H1 (cell line): ENCODE data around the gene TRAF3. TPM values are rescaled to one million over a fixed set of nuclear protein-coding genes. Genes with fewer than 3 reads are reported as not detected.

ENCODE experiments used
- CTCF ChIA-PET: fragments of 300-600 bp; sonication (Branson Sonifier 250); formaldehyde crosslinking; loops from one replicate; lab custom pipeline; 2021; ENCODE audit not compliant: partially characterized antibody; lab: Charles Lee
- POLR2A ChIA-PET: fragments of 300-600 bp; sonication (Branson Sonifier 250); formaldehyde crosslinking; loops from one replicate; lab custom pipeline; 2021; ENCODE audit warnings: inconsistent platforms; ENCODE audit not compliant: partially characterized antibody; lab: Charles Lee
- DNase-seq, 2 experiments: peaks; one replicate each; pipeline versions ENCODE4 v3.0.0 to v3.0.0-alpha.2; 2010 to 2022; ENCODE audit warnings: low spot score in 2 of 2, low read depth in 1 of 2, mixed read lengths in 1 of 2
- FAIRE-seq: peaks from 2 replicates; lab custom pipeline; 2011; peaks lifted over from hg19 to GRCh38; lab: Jason Lieb, UNC
- H2AFZ ChIP-seq: 2 replicates; pipeline ENCODE4 v1.8.1; 2012; ENCODE audit warnings: low read length, inconsistent platforms
- H2AK5ac ChIP-seq: 2 replicates; pipeline ENCODE4 v1.6.1; 2013; ENCODE audit warnings: low read depth, low read length
- H2BK120ac ChIP-seq: replicated peaks from 2 replicates; pipeline ENCODE3; 2013; ENCODE audit warnings: low read depth, low read length, inconsistent platforms
- H2BK12ac ChIP-seq: 2 replicates; pipeline ENCODE4 v1.6.1; 2013; ENCODE audit warnings: low read depth, low read length
- H2BK15ac ChIP-seq: 2 replicates; pipeline ENCODE4 v1.6.1; 2013; ENCODE audit warnings: low read length
- H2BK20ac ChIP-seq: 2 replicates; pipeline ENCODE4 v1.6.1; 2013; ENCODE audit warnings: low read length
- H2BK5ac ChIP-seq: 2 replicates; pipeline ENCODE4 v1.6.1; 2013; ENCODE audit warnings: low read depth, low read length
- H3K14ac ChIP-seq: 2 replicates; pipeline ENCODE4 v1.6.1; 2013; ENCODE audit warnings: inconsistent platforms; ENCODE audit not compliant: insufficient read length
- H3K18ac ChIP-seq: 2 replicates; pipeline ENCODE4 v1.6.1; 2013; ENCODE audit warnings: low read length; ENCODE audit errors: extremely low read depth
- H3K23ac ChIP-seq: 2 replicates; pipeline ENCODE4 v1.6.1; 2013; ENCODE audit warnings: inconsistent platforms; ENCODE audit not compliant: insufficient read length
- H3K23me2 ChIP-seq: 2 replicates; pipeline ENCODE4 v1.6.1; 2013; ENCODE audit warnings: low read depth, low read length
- H3K27ac ChIP-seq: 2 replicates; pipeline ENCODE4 v1.6.1; 2011; ENCODE audit warnings: low read depth, low read length, inconsistent platforms
- H3K27me3 ChIP-seq, 4 experiments: replicated peaks in 1 of 4; 1 replicate in 1 of 4; 2 replicates in 3 of 4; pipeline versions ENCODE4 v1.6.1 to v1.8.1; 2011 to 2013; ENCODE audit warnings: low read length in 3 of 4, mild to moderate bottlenecking in 3 of 4, inconsistent platforms in 2 of 4, mixed read lengths in 2 of 4, moderate library complexity in 1 of 4; ENCODE audit not compliant: control insufficient read depth in 3 of 4, insufficient read depth in 3 of 4; ENCODE audit errors: extremely low read depth in 1 of 4
- H3K36me3 ChIP-seq, 4 experiments: 2 replicates each; pipeline versions ENCODE4 v1.6.1 to v1.8.1; 2011 to 2013; ENCODE audit warnings: mild to moderate bottlenecking in 4 of 4, low read length in 3 of 4, moderate library complexity in 2 of 4, control low read depth in 1 of 4, inconsistent platforms in 1 of 4; ENCODE audit not compliant: insufficient read depth in 4 of 4, control insufficient read depth in 2 of 4
- H3K4ac ChIP-seq: replicated peaks from 2 replicates; pipeline ENCODE3; 2013; ENCODE audit warnings: low read length, low read depth, mixed read lengths, inconsistent platforms; ENCODE audit not compliant: insufficient read length
- H3K4me1 ChIP-seq, 4 experiments: replicated peaks in 1 of 4; 1 replicate in 1 of 4; 2 replicates in 3 of 4; pipeline versions ENCODE4 v1.6.1 to v1.8.1; 2011 to 2013; ENCODE audit warnings: low read length in 3 of 4, inconsistent platforms in 2 of 4, mixed read lengths in 1 of 4; ENCODE audit not compliant: insufficient read depth in 4 of 4, control insufficient read depth in 3 of 4
- H3K4me2 ChIP-seq, 2 experiments: 2 replicates each; pipeline versions ENCODE4 v1.6.1 to v1.8.1; 2011 to 2013; ENCODE audit warnings: low read depth in 2 of 2, low read length in 2 of 2, control low read depth in 1 of 2, inconsistent platforms in 1 of 2, mild to moderate bottlenecking in 1 of 2; ENCODE audit not compliant: insufficient read depth in 1 of 2
- H3K4me3 ChIP-seq, 4 experiments: fragments of 200-600, 300-600 bp in 1 of 4; sonication (generic), shearing (Covaris generic), sonication (Bioruptor Twin) in 1 of 4; 2 replicates each; pipeline versions ENCODE4 v1.5.1 to v1.8.1; 2011 to 2016; ENCODE audit warnings: low read length in 4 of 4, low read depth in 3 of 4, control low read depth in 2 of 4, inconsistent platforms in 2 of 4, mild to moderate bottlenecking in 2 of 4, mixed read lengths in 1 of 4, moderate library complexity in 1 of 4; ENCODE audit not compliant: insufficient read depth in 2 of 4; ENCODE audit errors: extremely low read depth in 1 of 4
- H3K56ac ChIP-seq: replicated peaks from 2 replicates; pipeline ENCODE3; 2013; ENCODE audit warnings: low read depth, mild to moderate bottlenecking, mixed read lengths, low read length, inconsistent platforms; ENCODE audit not compliant: insufficient read length
- H3K79me1 ChIP-seq: 2 replicates; pipeline ENCODE4 v1.6.1; 2013; ENCODE audit warnings: low read depth, low read length, control low read depth
- H3K79me2 ChIP-seq, 2 experiments: 2 replicates each; pipeline versions ENCODE4 v1.6.1 to v1.8.1; 2012 to 2013; ENCODE audit warnings: low read length in 2 of 2, mild to moderate bottlenecking in 2 of 2, inconsistent platforms in 1 of 2; ENCODE audit not compliant: insufficient read depth in 2 of 2, control insufficient read depth in 1 of 2
- H3K9ac ChIP-seq, 4 experiments: replicated peaks in 1 of 4; 1 replicate in 1 of 4; 2 replicates in 3 of 4; pipeline versions ENCODE4 v1.6.1 to v1.8.1; 2011 to 2013; ENCODE audit warnings: low read depth in 3 of 4, low read length in 3 of 4, control low read depth in 2 of 4, mild to moderate bottlenecking in 2 of 4, moderate library complexity in 2 of 4, inconsistent platforms in 1 of 4; ENCODE audit errors: extremely low read depth in 1 of 4
- H3K9me3 ChIP-seq, 2 experiments: 2 replicates each; pipeline versions ENCODE4 v1.6.1 to v1.8.1; 2012 to 2013; ENCODE audit warnings: mild to moderate bottlenecking in 2 of 2, moderate library complexity in 2 of 2, control low read depth in 1 of 2, inconsistent platforms in 1 of 2, low read depth in 1 of 2, low read length in 1 of 2, mixed read lengths in 1 of 2; ENCODE audit not compliant: insufficient read depth in 2 of 2
- H4K20me1 ChIP-seq, 2 experiments: replicated peaks in 1 of 2; 2 replicates each; pipeline versions ENCODE3 to v1.8.1; 2011 to 2013; ENCODE audit warnings: inconsistent platforms in 2 of 2, low read length in 2 of 2, mild to moderate bottlenecking in 1 of 2; ENCODE audit not compliant: insufficient read depth in 2 of 2, control insufficient read depth in 1 of 2
- H4K5ac ChIP-seq: 2 replicates; pipeline ENCODE4 v1.6.1; 2013; ENCODE audit warnings: low read length, low read depth, mixed read lengths, inconsistent platforms; ENCODE audit not compliant: insufficient read length
- H4K8ac ChIP-seq: 2 replicates; pipeline ENCODE4 v1.8.0; 2013; ENCODE audit warnings: mild to moderate bottlenecking, moderate library complexity, low read length, inconsistent platforms; ENCODE audit not compliant: insufficient read depth; ENCODE audit errors: extremely low read depth
- H4K91ac ChIP-seq: replicated peaks from 2 replicates; pipeline ENCODE3; 2013; ENCODE audit warnings: low read length, mixed read lengths, inconsistent platforms; ENCODE audit not compliant: insufficient read length
- BACH1 ChIP-seq: IDR thresholded peaks from 2 replicates; pipeline ENCODE4 v1.6.1; 2012; ENCODE audit warnings: low read length, improper control_type of control experiment
- CBX5 ChIP-seq: fragments of 300-800, 300-1000 bp; sonication (generic); IDR thresholded peaks from 2 replicates; pipeline ENCODE4 v1.7.1; 2016; ENCODE audit warnings: antibody characterized with exemption, low read length, low read depth
- CTCF ChIP-seq, 3 experiments: IDR thresholded peaks; 1 replicate in 2 of 3; 2 replicates in 1 of 3; pipeline versions ENCODE4 v1.5.1 to v1.6.1; 2011; ENCODE audit warnings: low read length in 3 of 3, mild to moderate bottlenecking in 3 of 3, inconsistent platforms in 2 of 3, low read depth in 1 of 3, moderate library complexity in 1 of 3; ENCODE audit not compliant: insufficient read depth in 1 of 3; ENCODE audit errors: control extremely low read depth in 1 of 3
- EZH2 ChIP-seq: fragments of 200-600 bp; sonication (generic); IDR thresholded peaks from 2 replicates; pipeline ENCODE4 v1.7.1; 2012; ENCODE audit warnings: low read depth, mild to moderate bottlenecking, moderate library complexity, low read length, inconsistent platforms; ENCODE audit not compliant: severe bottlenecking
- KDM4A ChIP-seq: IDR thresholded peaks from one replicate; pipeline ENCODE4 v1.7.1; 2012; ENCODE audit warnings: low read depth, mild to moderate bottlenecking, moderate library complexity, low read length, inconsistent platforms; ENCODE audit not compliant: severe bottlenecking
- MAFK ChIP-seq: IDR thresholded peaks from 2 replicates; pipeline ENCODE4 v1.6.1; 2012; ENCODE audit warnings: low read depth, mild to moderate bottlenecking, improper control_type of control experiment, low read length
- RBBP5 ChIP-seq: IDR thresholded peaks from 2 replicates; pipeline ENCODE4 v1.7.1; 2012; ENCODE audit warnings: low read depth, mild to moderate bottlenecking, inconsistent platforms, low read length, moderate library complexity, borderline replicate concordance
- SUZ12 ChIP-seq: fragments of 200-600 bp; sonication (generic); IDR thresholded peaks from 2 replicates; pipeline ENCODE4 v1.6.1; 2012; ENCODE audit warnings: mild to moderate bottlenecking, inconsistent platforms, low read length, moderate library complexity, mixed read lengths
- USF2 ChIP-seq: IDR thresholded peaks from 2 replicates; pipeline ENCODE4 v1.6.1; 2011; ENCODE audit warnings: low read length, improper control_type of control experiment
- WGBS, 2 experiments: shearing (Covaris generic) in 1 of 2; methylation state at CpG; one replicate each; pipeline versions ENCODE4 v1.1.6 to v1.1.7; 2013 to 2015; ENCODE audit warnings: low lambda C conversion rate in 2 of 2, mixed read lengths in 2 of 2, inconsistent platforms in 1 of 2, low coverage in 1 of 2, missing lambda C conversion rate in 1 of 2; ENCODE audit not compliant: insufficient replicate concordance in 2 of 2, insufficient coverage in 1 of 2, insufficient read length in 1 of 2; ENCODE audit errors: extremely low coverage in 1 of 2, missing lambda C conversion rate in 1 of 2; 5-methylcytosine and 5-hydroxymethylcytosine counted together
- polyA plus RNA-seq, 7 experiments: library from polyadenylated mRNA; depleted of rRNA in 3 of 7; stranded (reverse) in 5 of 7; unstranded in 2 of 7; fragments of >200 nt in 5 of 7; fragments of 200-250 nt in 2 of 7; gene quantifications; 1 replicate in 5 of 7; 2 replicates in 1 of 7; 4 replicates in 1 of 7; pipeline versions ENCODE4 v1.2.1 to v1.2.3, GENCODE V29; 2011 to 2013; ENCODE audit warnings: missing spikeins in 2 of 7, mixed read lengths in 2 of 7
- total RNA-seq: library from RNA; stranded (reverse); fragmentation: NEBNext Ultra II Directional; extraction: Animal tissue kit (Norgen Biotek cat#: 25700); gene quantifications from 2 replicates; pipeline ENCODE4 v1.2.1, GENCODE V29; 2021

Gene TRAF3
- total and polyA plus RNA-seq, 2 of the 8 experiments (the other 6 are each of a cell fraction or from before 2014, with no cell fraction given), result 5.8 to 12.1 TPM

GRCh38 chr14:102862154-102862773 is 85.0 kb downstream of the TRAF3 start:
- Histone ChIP-seq H2AFZ (no peak overlapping the region), H3K4me2 (no peak overlapping the region), H2BK15ac (no peak overlapping the region), H4K91ac (no peak overlapping the region), H3K36me3 (peaks cover 0 to 5% (median 0%) of the 10 kb centered on the region in 4 experiments; a peak in 2 of 8 replicates), H2BK5ac (no peak overlapping the region), H3K14ac (no peak overlapping the region), H3K27ac (no peak overlapping the region), H4K8ac (no peak overlapping the region), H3K56ac (no peak overlapping the region), H3K4ac (no peak overlapping the region), H3K79me2 (no peaks in the 10 kb centered on the region), H3K18ac (no peak overlapping the region), H3K9ac (no peak overlapping the region), H2AK5ac (no peak overlapping the region), H4K5ac (no peak overlapping the region), H4K20me1 (no peaks in the 10 kb centered on the region), H3K9me3 (peaks cover 0 to 9% of the 10 kb centered on the region in 2 experiments; a peak in 2 of 4 replicates), H3K79me1 (no peaks in the 10 kb centered on the region), H3K4me3 (no peak overlapping the region), H3K27me3 (no peaks in the 10 kb centered on the region), H2BK20ac (no peak overlapping the region), H2BK12ac (no peak overlapping the region), H3K23ac (no peak overlapping the region), H3K4me1 (no peaks in the 10 kb centered on the region; a peak in 1 of 7 replicates), H3K23me2 (no peaks in the 10 kb centered on the region), H2BK120ac (no peak overlapping the region)
- no peak for DNase-seq
- CTCF ChIA-PET, result interaction anchor here (1.3 kb wide), 1 partner anchor 53 kb away, joined by 6 read pairs; no protein-coding TSS in a partner anchor
- 93% methylated on average over 3 of the region's 3 CpGs; no CpG with 5 or more reads in 1 of the 2 experiments for WGBS, 2 experiments
- POLR2A ChIA-PET, result no interaction called here
- no peak for FAIRE-seq
- TF ChIP-seq MAFK, result no peak
- no peak for TF ChIP-seq BACH1
- no peak for TF ChIP-seq CBX5
- no peak for TF ChIP-seq KDM4A
- no peak for TF ChIP-seq EZH2
- no peak for TF ChIP-seq CTCF (IDR thresholded peaks at IDR 0.05; ENCODE audit: control extremely low read depth in 1 of 3, insufficient read depth in 1 of 3, low read depth in 1 of 3, low read length in 3 of 3)
- no peak for TF ChIP-seq USF2
- TF ChIP-seq RBBP5, result no peak
- no peak for TF ChIP-seq SUZ12
